Activated T-cell treated with anti-CD3 and anti-CD28 coated beads, Interleukin-2, amount 50 U/mL, for 4 hours (primary cell): ENCODE measurements around the gene SNAP25. TPM values are rescaled to one million over a fixed set of nuclear protein-coding genes. Genes with fewer than 3 reads are reported as not detected.

Experiments
- ATAC-seq, 2 donors: fragments of 200-7000 bp; cut with Tn5 transposase; one replicate each; pipeline ENCODE4 v1.10.0; 2021
- DNase-seq: peaks from one replicate; pipeline ENCODE4 v3.0.0-alpha.2; 2020
- H3K27me3 Mint-ChIP-seq: one replicate; pipeline ENCODE4 v1.8.0; 2021; ENCODE audit warnings: low read depth, mixed read lengths
- H3K36me3 Mint-ChIP-seq: one replicate; pipeline ENCODE4 v1.8.0; 2022; ENCODE audit warnings: mixed read lengths; ENCODE audit not compliant: insufficient read depth
- H3K4me1 Mint-ChIP-seq: one replicate; pipeline ENCODE4 v1.8.0; 2021; ENCODE audit warnings: low read depth, mixed read lengths
- H3K4me3 Mint-ChIP-seq: one replicate; pipeline ENCODE4 v1.8.0; 2021; ENCODE audit warnings: mild to moderate bottlenecking, moderate library complexity, mixed read lengths
- H3K9me3 Mint-ChIP-seq: one replicate; pipeline ENCODE4 v1.8.0; 2021; ENCODE audit warnings: mixed read lengths
- total RNA-seq, 3 donors: library from RNA; stranded (reverse); gene quantifications; one replicate each; pipeline ENCODE4 v1.2.1, GENCODE V29; 2021

The SNAP25 gene
- total RNA-seq, 3 donors from 2014 or later = 0.10 TPM; not detected in 2

- Mint-ChIP-seq H3K27me3 (peaks cover 8% of the 10 kb centered on the region), H3K4me1 (no peaks in the 10 kb centered on the region)
- no peak for ATAC-seq
These were observed 70.5 kb downstream of the SNAP25 start for GRCh38 chr20:10288954-10289646.

GRCh38 chr20:10291568-10292248, 73.1 kb downstream of the SNAP25 start:
- Mint-ChIP-seq H3K27me3 (peaks cover 3% of the 10 kb centered on the region), H3K4me3 (no peak overlapping the region), H3K36me3 (no peaks in the 10 kb centered on the region), H3K4me1 (no peaks in the 10 kb centered on the region), H3K9me3 (no peaks in the 10 kb centered on the region)
- no peak for ATAC-seq
- no peak for DNase-seq

More at GRCh38 chr20:10288954-10289646, 70.5 kb downstream of the SNAP25 start:
- Mint-ChIP-seq H3K9me3 (no peaks in the 10 kb centered on the region), H3K4me3 (no peak overlapping the region), H3K36me3 (no peaks in the 10 kb centered on the region)
- no peak for DNase-seq

- H3K27me3 Mint-ChIP-seq = peaks cover 2% of the 10 kb centered on the region
- H3K4me3 Mint-ChIP-seq = no peak overlapping the region
- H3K9me3 Mint-ChIP-seq = no peaks in the 10 kb centered on the region
- no peaks in the 10 kb centered on the region for H3K4me1 Mint-ChIP-seq
- ATAC-seq (no peak), DNase-seq (no peak)
- no peaks in the 10 kb centered on the region for H3K36me3 Mint-ChIP-seq
These were observed 78.6 kb downstream of the SNAP25 start for GRCh38 chr20:10297223-10297622.

- ATAC-seq = no peak
- H3K9me3 Mint-ChIP-seq = no peaks in the 10 kb centered on the region
- no peak overlapping the region for H3K4me3 Mint-ChIP-seq
- H3K36me3 Mint-ChIP-seq = no peaks in the 10 kb centered on the region
- no peak for DNase-seq
- peaks cover 2% of the 10 kb centered on the region for H3K27me3 Mint-ChIP-seq
- no peaks in the 10 kb centered on the region for H3K4me1 Mint-ChIP-seq
These were observed 79.1 kb downstream of the SNAP25 start for GRCh38 chr20:10297684-10298240.

- no peaks in the 10 kb centered on the region for H3K4me1 Mint-ChIP-seq
- DNase-seq (no peak), ATAC-seq (no peak)
- H3K27me3 Mint-ChIP-seq = peaks cover 2% of the 10 kb centered on the region
- no peaks in the 10 kb centered on the region for H3K9me3 Mint-ChIP-seq
- no peaks in the 10 kb centered on the region for H3K36me3 Mint-ChIP-seq
- H3K4me3 Mint-ChIP-seq = no peak overlapping the region
These were observed 82.2 kb downstream of the SNAP25 start for GRCh38 chr20:10300582-10301446.

GRCh38 chr20:10303852-10304251, 85.2 kb downstream of the SNAP25 start:
- H3K27me3 Mint-ChIP-seq = peaks cover 10% of the 10 kb centered on the region
- no peak for ATAC-seq
- H3K36me3 Mint-ChIP-seq = no peaks in the 10 kb centered on the region
- DNase-seq = no peak
- H3K4me1 Mint-ChIP-seq = peaks cover 18% of the 10 kb centered on the region
- H3K9me3 Mint-ChIP-seq = no peaks in the 10 kb centered on the region
- no peak overlapping the region for H3K4me3 Mint-ChIP-seq

- no peak overlapping the region for H3K4me3 Mint-ChIP-seq
- ATAC-seq (no peak), DNase-seq (no peak)
- no peaks in the 10 kb centered on the region for H3K9me3 Mint-ChIP-seq
- peaks cover 10% of the 10 kb centered on the region for H3K27me3 Mint-ChIP-seq
- no peaks in the 10 kb centered on the region for H3K36me3 Mint-ChIP-seq
- H3K4me1 Mint-ChIP-seq = peaks cover 18% of the 10 kb centered on the region
These were observed 85.9 kb downstream of the SNAP25 start for GRCh38 chr20:10304471-10305046.

GRCh38 chr20:10306440-10307358, 88.1 kb downstream of the SNAP25 start:
- Mint-ChIP-seq H3K9me3 (no peaks in the 10 kb centered on the region), H3K36me3 (no peaks in the 10 kb centered on the region)
- no peak for ATAC-seq

GRCh38 chr20:10307359-10307735, 88.7 kb downstream of the SNAP25 start:
- Mint-ChIP-seq H3K4me3 (no peak overlapping the region), H3K4me1 (peaks cover 18% of the 10 kb centered on the region), H3K9me3 (no peaks in the 10 kb centered on the region), H3K36me3 (no peaks in the 10 kb centered on the region), H3K27me3 (peaks cover 18% of the 10 kb centered on the region)
- ATAC-seq = no peak
- no peak for DNase-seq

More at GRCh38 chr20:10306440-10307358, 88.1 kb downstream of the SNAP25 start:
- Mint-ChIP-seq H3K4me1 (peaks cover 18% of the 10 kb centered on the region), H3K27me3 (peaks cover 18% of the 10 kb centered on the region), H3K4me3 (no peak overlapping the region)
- DNase-seq = no peak

GRCh38 chr20:10308652-10309051, 90.0 kb downstream of the SNAP25 start:
- Mint-ChIP-seq H3K4me3 (no peak overlapping the region), H3K36me3 (no peaks in the 10 kb centered on the region), H3K4me1 (peaks cover 18% of the 10 kb centered on the region), H3K9me3 (no peaks in the 10 kb centered on the region), H3K27me3 (peaks cover 23% of the 10 kb centered on the region)
- DNase-seq (no peak), ATAC-seq (no peak)

GRCh38 chr20:10309326-10309725, 90.7 kb downstream of the SNAP25 start:
- Mint-ChIP-seq H3K4me1 (peaks cover 18% of the 10 kb centered on the region), H3K27me3 (peaks cover 25% of the 10 kb centered on the region), H3K36me3 (no peaks in the 10 kb centered on the region), H3K9me3 (no peaks in the 10 kb centered on the region), H3K4me3 (no peak overlapping the region)
- DNase-seq (no peak), ATAC-seq (no peak)

GRCh38 chr20:10312111-10312510, 93.5 kb downstream of the SNAP25 start:
- Mint-ChIP-seq H3K4me3 (no peak overlapping the region), H3K27me3 (peaks cover 19% of the 10 kb centered on the region), H3K4me1 (peaks cover 11% of the 10 kb centered on the region), H3K36me3 (no peaks in the 10 kb centered on the region), H3K9me3 (no peaks in the 10 kb centered on the region)
- ATAC-seq (no peak), DNase-seq (no peak)

- ATAC-seq (no peak), DNase-seq (no peak)
- H3K4me3 Mint-ChIP-seq = no peak overlapping the region
- H3K9me3 Mint-ChIP-seq = no peaks in the 10 kb centered on the region
- H3K36me3 Mint-ChIP-seq = no peaks in the 10 kb centered on the region
- peaks cover 22% of the 10 kb centered on the region for H3K27me3 Mint-ChIP-seq
- H3K4me1 Mint-ChIP-seq = peaks cover 5% of the 10 kb centered on the region
These were observed 94.6 kb downstream of the SNAP25 start for GRCh38 chr20:10313215-10313614.
